PFSK-1 (cell line): ENCODE data around the gene NPHP4.

Experiments used
- FOXP2 ChIP-seq: optimal IDR thresholded peaks from 2 replicates; pipeline ENCODE3; 2011; ENCODE audit warnings: borderline replicate concordance, control low read depth, inconsistent platforms; ENCODE audit not compliant: insufficient read depth; ENCODE audit errors: extremely low read length, extremely low read depth
- POLR2AphosphoS5 ChIP-seq: IDR thresholded peaks from 2 replicates; pipeline ENCODE4 v1.6.1; 2012; ENCODE audit warnings: low read depth, mild to moderate bottlenecking, control low read depth, low read length, moderate library complexity
- REST ChIP-seq, 2 experiments: IDR thresholded peaks; 2 replicates each; pipeline versions ENCODE4 v1.6.1 to v1.8.0; 2011 to 2012; ENCODE audit warnings: low read depth in 2 of 2, low read length in 2 of 2, control low read depth in 1 of 2, inconsistent platforms in 1 of 2, mild to moderate bottlenecking in 1 of 2, moderate library complexity in 1 of 2; ENCODE audit not compliant: insufficient read depth in 1 of 2
- SIN3A ChIP-seq: IDR thresholded peaks from 2 replicates; pipeline ENCODE4 v1.6.1; 2012; ENCODE audit warnings: mild to moderate bottlenecking, low read length, moderate library complexity, borderline replicate concordance; ENCODE audit not compliant: insufficient read depth
- TAF1 ChIP-seq: IDR thresholded peaks from 2 replicates; pipeline ENCODE4 v1.6.1; 2012; ENCODE audit warnings: low read length, control low read depth, borderline replicate concordance; ENCODE audit not compliant: insufficient read depth

NPHP4 gene

GRCh38 chr1:6005276-6005917 lies 13.2 kb upstream of the NPHP4 start:
- no peak for TF ChIP-seq TAF1
- no peak for TF ChIP-seq FOXP2
- TF ChIP-seq REST (IDR thresholded peaks at IDR 0.05; ENCODE audit: insufficient read depth in 1 of 2, low read depth in 2 of 2, low read length in 2 of 2): no peak
- TF ChIP-seq POLR2AphosphoS5: no peak
- no peak for TF ChIP-seq SIN3A

- TF ChIP-seq TAF1 (no peak), FOXP2 (no peak), REST (IDR thresholded peaks at IDR 0.05; ENCODE audit: insufficient read depth in 1 of 2, low read depth in 2 of 2, low read length in 2 of 2) (no peak), SIN3A (no peak), POLR2AphosphoS5 (no peak)
Measured at GRCh38 chr1:6004412-6005123, 12.3 kb upstream of the NPHP4 start.

GRCh38 chr1:6003568-6004411 lies 11.6 kb upstream of the NPHP4 start:
- no peak for TF ChIP-seq REST (IDR thresholded peaks at IDR 0.05; ENCODE audit: insufficient read depth in 1 of 2, low read depth in 2 of 2, low read length in 2 of 2)
- no peak for TF ChIP-seq SIN3A
- no peak for TF ChIP-seq TAF1
- TF ChIP-seq FOXP2: no peak
- TF ChIP-seq POLR2AphosphoS5: no peak

- no peak for TF ChIP-seq POLR2AphosphoS5
Measured at GRCh38 chr1:6002714-6003501, 10.7 kb upstream of the NPHP4 start.

GRCh38 chr1:6001992-6002576 lies 9.9 kb upstream of the NPHP4 start:
- TF ChIP-seq REST (IDR thresholded peaks at IDR 0.05; ENCODE audit: insufficient read depth in 1 of 2, low read depth in 2 of 2, low read length in 2 of 2) (no peak), FOXP2 (no peak), POLR2AphosphoS5 (no peak), TAF1 (no peak), SIN3A (no peak)
